Measurements from ENCODE around the gene KRTAP9-6. TPM values are rescaled to one million over a fixed set of nuclear protein-coding genes. Genes with fewer than 3 reads are reported as not detected.

KRTAP9-6 gene
- polyA plus RNA-seq, 1 of the 3 experiments (the other 2 are of a cell fraction): not detected

- TF ChIP-seq USF2 (IDR thresholded peaks at IDR 0.05; ENCODE audit: borderline replicate concordance, low read depth, low read length) (no peak), ELF1 (IDR thresholded peaks at IDR 0.05) (no peak)
- Histone ChIP-seq H3K9me3 (no peaks in the 10 kb centered on the region), H3F3A (replicated peaks; ENCODE audit: insufficient read depth) (no peaks in the 10 kb centered on the region), H3K27me3 (ENCODE audit: insufficient read depth) (peaks cover 20% of the 10 kb centered on the region), H3K36me3 (replicated peaks in 1 of 2; ENCODE audit: control insufficient read depth in 1 of 2, insufficient read depth in 2 of 2, low read length in 1 of 2) (no peaks in the 10 kb centered on the region), H3K9me2 (no peaks in the 10 kb centered on the region), H3K9ac (no peak within 1 kb of the TSS), H3K27ac (ENCODE audit: low read depth in 2 of 2, low read length in 1 of 2) (no peak within 1 kb of the TSS; a peak in 1 of 4 replicates), H3K4me2 (no peak within 1 kb of the TSS), H3K4me1 (ENCODE audit: control insufficient read depth in 1 of 2, insufficient read depth in 2 of 2, low read depth in 1 of 2, low read length in 1 of 2) (peaks cover 0 to 13% of the 10 kb centered on the region in 2 experiments; a peak in 1 of 4 replicates), H3K4me3 (ENCODE audit: low read depth in 2 of 2, low read length in 1 of 2) (no peak within 1 kb of the TSS), H3K79me2 (ENCODE audit: insufficient read depth) (no peaks in the 10 kb centered on the region), H2AFZ (ENCODE audit: low read depth) (no peak within 1 kb of the TSS), H4K20me1 (ENCODE audit: insufficient read depth) (no peaks in the 10 kb centered on the region)
- WGBS (ENCODE audit: low lambda C conversion rate): 31% methylated on average over 6 of the region's 7 CpGs
- CTCF ChIA-PET: interaction anchor here (2.5 to 3.0 kb wide), 2 partner anchors 13 to 20 kb away, joined by 9 to 16 read pairs; no protein-coding TSS in a partner anchor
- no peak for DNase-seq
- POLR2A ChIA-PET: no interaction called here
Observed at GRCh38 chr17:41308918-41309359, 43.8 kb downstream of the KRTAP9-6 start, which contains the start of gene KRTAP16-1. Gene KRTAP16-1 (minus strand): TSS chr17:41309309. CDS start chr17:41309253, 56 bp downstream.

- CTCF ChIA-PET: interaction anchor here (3.8 kb wide), 1 partner anchor 11 kb away, joined by 20 read pairs; no protein-coding TSS in a partner anchor
Observed at GRCh38 chr17:41311111-41311510, 45.9 kb downstream of the KRTAP9-6 start.

More at GRCh38 chr17:41311111-41311510, 45.9 kb downstream of the KRTAP9-6 start:
- H3K36me3 ChIP-seq (replicated peaks in 1 of 2; ENCODE audit: control insufficient read depth in 1 of 2, insufficient read depth in 2 of 2, low read length in 1 of 2): no peaks in the 10 kb centered on the region
- H3K4me1 ChIP-seq (ENCODE audit: control insufficient read depth in 1 of 2, insufficient read depth in 2 of 2, low read depth in 1 of 2, low read length in 1 of 2): peaks cover 0 to 13% of the 10 kb centered on the region in 2 experiments; a peak in 1 of 4 replicates
- no peak overlapping the region for H3K4me2 ChIP-seq
- no peak for TF ChIP-seq RAD21 (IDR thresholded peaks at IDR 0.05; ENCODE audit: low read length)
- no peak for TF ChIP-seq USF2 (IDR thresholded peaks at IDR 0.05; ENCODE audit: borderline replicate concordance, low read depth, low read length)
- no peak for TF ChIP-seq TEAD4 (IDR thresholded peaks at IDR 0.05; ENCODE audit: borderline replicate concordance, insufficient read depth)
- TF ChIP-seq RXRA (IDR thresholded peaks at IDR 0.05; ENCODE audit: borderline replicate concordance, low read depth): no peak
- no peak for TF ChIP-seq MEF2A (IDR thresholded peaks at IDR 0.05; ENCODE audit: borderline replicate concordance, low read depth)
- no peak for TF ChIP-seq CTCF (IDR thresholded peaks at IDR 0.05)
- TF ChIP-seq TCF12 (IDR thresholded peaks at IDR 0.05): no peak
- H3K4me3 ChIP-seq (ENCODE audit: low read depth in 2 of 2, low read length in 1 of 2): no peak overlapping the region
- no peaks in the 10 kb centered on the region for H4K20me1 ChIP-seq (ENCODE audit: insufficient read depth)
- WGBS (ENCODE audit: low lambda C conversion rate): 17% methylated on average over 1 of the region's 1 CpG
- no peak overlapping the region for H3K9ac ChIP-seq
- H2AFZ ChIP-seq (ENCODE audit: low read depth): no peak overlapping the region
- no peaks in the 10 kb centered on the region for H3K79me2 ChIP-seq (ENCODE audit: insufficient read depth)
- H3K27ac ChIP-seq (ENCODE audit: low read depth in 2 of 2, low read length in 1 of 2): no peak overlapping the region
- no peaks in the 10 kb centered on the region for H3F3A ChIP-seq (replicated peaks; ENCODE audit: insufficient read depth)
- POLR2A ChIA-PET: no interaction called here
- no peaks in the 10 kb centered on the region for H3K9me2 ChIP-seq
- peaks cover 30% of the 10 kb centered on the region for H3K27me3 ChIP-seq (ENCODE audit: insufficient read depth)
- no peaks in the 10 kb centered on the region for H3K9me3 ChIP-seq
- no peak for DNase-seq

Measured in SK-N-SH (cell line).